ENCODE measurements around the gene TAOK2. TPM values are rescaled to one million over a fixed set of nuclear protein-coding genes. Genes with fewer than 3 reads are reported as not detected.
"Not testable (repeated sequence)": the region's sequence is repeated elsewhere in the genome, so short reads cannot be mapped to it uniquely, and the experiment has no call there.

Gene TAOK2
- total RNA-seq, result 10 to 100 TPM; 20.9 to 21.6 TPM

GRCh38 chr16:29973384-29974246 is at the start of gene TAOK2:
TAOK2 (plus strand) TSS chr16:29973868; CDS start chr16:29977773, 3,905 bp downstream.
- CTCF ChIA-PET, result interaction anchor here (0.5 to 2.9 kb wide), 4 partner anchors 12 to 152 kb away, joined by 3 to 20 read pairs (median 4); partner anchors contain the start of gene TMEM219
- H3K36me3 Mint-ChIP-seq (ENCODE audit: low read depth), result peaks cover 11% of the 10 kb centered on the region
- intact Hi-C loops (cut with micrococcal nuclease), result loop anchor here (1.0 to 5.0 kb wide), 7 partner anchors 22 to 168 kb away; partner anchors contain the start of genes C16orf92, CDIPT, HIRIP3 and KCTD13

DNA sequence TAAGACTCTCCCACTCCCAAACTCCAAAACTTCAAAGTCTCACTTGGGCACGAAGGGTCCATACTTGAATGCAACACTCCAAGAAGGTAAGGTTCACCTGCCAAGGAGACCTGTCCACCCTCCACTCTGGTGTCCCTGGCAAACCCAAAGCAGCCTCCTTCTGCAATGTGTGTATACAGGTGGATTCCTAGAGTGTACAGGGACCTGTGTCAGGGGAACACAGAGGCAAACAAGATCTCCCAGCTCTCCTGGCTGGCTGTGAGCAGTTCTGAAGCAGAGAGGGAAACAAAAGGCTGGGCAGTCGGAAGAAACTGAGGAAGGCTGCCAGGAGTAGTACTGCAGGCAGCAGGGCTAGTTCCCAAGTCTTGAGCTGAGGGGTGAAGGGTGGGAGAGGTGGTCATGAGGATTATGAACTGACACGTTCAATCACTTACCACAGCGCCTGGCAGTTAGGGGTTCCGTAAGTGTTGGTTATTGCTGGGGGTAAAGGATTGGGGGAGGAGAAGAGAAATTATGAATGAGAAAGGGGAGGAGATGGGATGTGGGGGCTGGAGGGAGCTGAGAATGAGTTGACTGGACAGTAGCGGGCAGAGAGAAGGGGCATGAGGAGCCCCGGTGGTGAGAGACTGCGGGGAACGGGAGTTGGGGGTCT is 48.4 kb upstream of the TAOK2 start:
- CTCF ChIA-PET, result interaction anchor here (1.1 to 2.3 kb wide), 3 partner anchors 36 to 107 kb away, joined by 3 to 9 read pairs (median 6); partner anchors contain the start of gene TLCD3B
- intact Hi-C loops (cut with micrococcal nuclease), result loop anchor here (5.0 to 10.0 kb wide), 2 partner anchors 100 to 118 kb away; partner anchors contain the start of genes C16orf92 and MAZ
- Mint-ChIP-seq H3K4me1 (ENCODE audit: low read depth) (peaks cover 34% of the 10 kb centered on the region), H3K27ac (peak overlapping the region; percentile 15), H3K9me3 (no peaks in the 10 kb centered on the region), H3K27me3 (ENCODE audit: low read depth) (no peaks in the 10 kb centered on the region), H3K36me3 (ENCODE audit: low read depth) (peaks cover 16% of the 10 kb centered on the region), H3K4me3 (peak overlapping the region; percentile 91)
- DNase-seq, result no peak

More at GRCh38 chr16:29973384-29974246, at the start of gene TAOK2:
- DNase-seq, result peak; percentile 95
- no peaks in the 10 kb centered on the region for H3K9me3 Mint-ChIP-seq
- H3K27me3 Mint-ChIP-seq (ENCODE audit: low read depth), result no peaks in the 10 kb centered on the region
- H3K4me3 Mint-ChIP-seq, result peak within 1 kb of the TSS; percentile 97
- H3K27ac Mint-ChIP-seq, result peak within 1 kb of the TSS; percentile 82
- peaks cover 28% of the 10 kb centered on the region for H3K4me1 Mint-ChIP-seq (ENCODE audit: low read depth)

- Mint-ChIP-seq H3K27me3 (ENCODE audit: low read depth) (no peaks in the 10 kb centered on the region), H3K4me1 (ENCODE audit: low read depth) (peaks cover 32% of the 10 kb centered on the region), H3K36me3 (ENCODE audit: low read depth) (peaks cover 15% of the 10 kb centered on the region), H3K9me3 (no peaks in the 10 kb centered on the region), H3K27ac (peak within 1 kb of the TSS; percentile 88), H3K4me3 (peak within 1 kb of the TSS; percentile 91)
- intact Hi-C loops (cut with micrococcal nuclease), result loop anchor here (1.0 to 10.0 kb wide), 7 partner anchors 26 to 119 kb away; partner anchors contain the start of genes ASPHD1, C16orf92, CDIPT and HIRIP3
- peak; percentile 86 for DNase-seq
- CTCF ChIA-PET, result interaction anchor here (0.6 to 2.3 kb wide), 7 partner anchors 35 to 481 kb away, joined by 3 to 9 read pairs (median 3); partner anchors contain the start of genes C16orf92 and TLCD3B
Observed at GRCh38 chr16:29925781-29926710, 47.6 kb upstream of the TAOK2 start, which contains the start of gene KCTD13. KCTD13 (minus strand) TSS chr16:29926226; CDS start chr16:29926033, 193 bp downstream.

GRCh38 chr16:29926711-29927052 is 47.0 kb upstream of the TAOK2 start:
- Mint-ChIP-seq H3K27me3 (ENCODE audit: low read depth) (no peaks in the 10 kb centered on the region), H3K27ac (peak overlapping the region; percentile 88), H3K36me3 (ENCODE audit: low read depth) (peaks cover 12% of the 10 kb centered on the region), H3K9me3 (no peaks in the 10 kb centered on the region), H3K4me1 (ENCODE audit: low read depth) (peaks cover 32% of the 10 kb centered on the region), H3K4me3 (peak overlapping the region; percentile 91)
- intact Hi-C loops (cut with micrococcal nuclease), result loop anchor here (1.0 to 10.0 kb wide), 7 partner anchors 26 to 119 kb away; partner anchors contain the start of genes ASPHD1, C16orf92, CDIPT and HIRIP3
- CTCF ChIA-PET, result interaction anchor here (0.6 to 2.3 kb wide), 6 partner anchors 34 to 105 kb away, joined by 3 to 9 read pairs (median 3); partner anchors contain the start of genes C16orf92 and TLCD3B
- DNase-seq, result no peak

- no peak for DNase-seq
- intact Hi-C loops (cut with micrococcal nuclease), result loop anchor here (5.0 to 10.0 kb wide), 2 partner anchors 98 to 120 kb away; partner anchors contain the start of genes C16orf92 and MAZ
- Mint-ChIP-seq H3K27me3 (ENCODE audit: low read depth) (no peaks in the 10 kb centered on the region), H3K36me3 (ENCODE audit: low read depth) (peaks cover 12% of the 10 kb centered on the region), H3K9me3 (no peaks in the 10 kb centered on the region), H3K4me3 (peak overlapping the region; percentile 91), H3K27ac (peak overlapping the region; percentile 20), H3K4me1 (ENCODE audit: low read depth) (peaks cover 32% of the 10 kb centered on the region)
- CTCF ChIA-PET, result interaction anchor here (0.6 to 2.3 kb wide), 5 partner anchors 34 to 119 kb away, joined by 3 to 9 read pairs (median 4); partner anchors contain the start of gene TLCD3B
Observed at GRCh38 chr16:29927070-29927905, 46.4 kb upstream of the TAOK2 start.

GRCh38 chr16:29931750-29932149 is 41.9 kb upstream of the TAOK2 start:
- H3K9me3 Mint-ChIP-seq; DNase-seq; intact Hi-C loops (cut with micrococcal nuclease); H3K36me3 Mint-ChIP-seq (ENCODE audit: low read depth); H3K27ac Mint-ChIP-seq; H3K27me3 Mint-ChIP-seq (ENCODE audit: low read depth); H3K4me3 Mint-ChIP-seq; H3K4me1 Mint-ChIP-seq (ENCODE audit: low read depth); CTCF ChIA-PET: not testable (repeated sequence)

- intact Hi-C loops (cut with micrococcal nuclease), result no loop called here
- Mint-ChIP-seq H3K4me3 (no peak overlapping the region), H3K36me3 (ENCODE audit: low read depth) (no peaks in the 10 kb centered on the region), H3K4me1 (ENCODE audit: low read depth) (peaks cover 4% of the 10 kb centered on the region), H3K27me3 (ENCODE audit: low read depth) (no peaks in the 10 kb centered on the region), H3K9me3 (no peaks in the 10 kb centered on the region), H3K27ac (no peak overlapping the region)
- no peak for DNase-seq
- CTCF ChIA-PET, result no interaction called here
Observed at GRCh38 chr16:29940656-29941055, 33.0 kb upstream of the TAOK2 start.

GRCh38 chr16:29943846-29944799 is 29.5 kb upstream of the TAOK2 start:
- Mint-ChIP-seq H3K4me1 (ENCODE audit: low read depth) (peaks cover 4% of the 10 kb centered on the region), H3K4me3 (no peak overlapping the region), H3K27ac (no peak overlapping the region), H3K9me3 (no peaks in the 10 kb centered on the region), H3K27me3 (ENCODE audit: low read depth) (no peaks in the 10 kb centered on the region), H3K36me3 (ENCODE audit: low read depth) (no peaks in the 10 kb centered on the region)
- intact Hi-C loops (cut with micrococcal nuclease), result no loop called here
- DNase-seq, result no peak
- CTCF ChIA-PET, result interaction anchor here (0.6 to 1.9 kb wide), 4 partner anchors 9 to 253 kb away, joined by 3 to 4 read pairs (median 4); no protein-coding TSS in a partner anchor

- intact Hi-C loops (cut with micrococcal nuclease), result no loop called here
- H3K4me1 Mint-ChIP-seq (ENCODE audit: low read depth), result peaks cover under 1% of the 10 kb centered on the region
- CTCF ChIA-PET, result interaction anchor here (0.6 to 0.8 kb wide), 4 partner anchors 25 to 176 kb away, joined by 3 to 5 read pairs (median 4); no protein-coding TSS in a partner anchor
- H3K4me3 Mint-ChIP-seq, result no peak overlapping the region
- no peak overlapping the region for H3K27ac Mint-ChIP-seq
- H3K36me3 Mint-ChIP-seq (ENCODE audit: low read depth), result no peaks in the 10 kb centered on the region
- no peaks in the 10 kb centered on the region for H3K9me3 Mint-ChIP-seq
- H3K27me3 Mint-ChIP-seq (ENCODE audit: low read depth), result no peaks in the 10 kb centered on the region
- no peak for DNase-seq
Observed at GRCh38 chr16:29947897-29948296, 25.8 kb upstream of the TAOK2 start.
